K562 (cell line): ENCODE results near the gene RNF152. TPM values are rescaled to one million over a fixed set of nuclear protein-coding genes. Genes with fewer than 3 reads are reported as not detected.

Experiments
- ATAC-seq: fragments of 200-7000 bp; cut with Tn5 transposase; 3 replicates; pipeline ENCODE4 v1.9.1; 2020; ENCODE audit warnings: moderate library complexity
- BruUV-seq: library from RNA; stranded (reverse); fragments of 400-500 nt; replicated peaks from 2 replicates; lab custom pipeline; 2021; lab: Mats Ljungman, UMichigan
- CTCF ChIA-PET: fragments of 300-600 bp; formaldehyde crosslinking; extraction: SDS; loops from one replicate; lab custom pipeline; 2021; ENCODE audit warnings: low intra/inter-chr PET ratio; lab: Yijun Ruan, JAX
- POLR2A ChIA-PET: fragments of 300-600, 350-650 bp; sonication (Branson Sonifier 250); formaldehyde crosslinking; extraction: SDS; loops from one replicate; lab custom pipeline; 2021; ENCODE audit warnings: antibody characterized with exemption, inconsistent platforms; lab: Yijun Ruan, JAX
- DNase-seq, 4 experiments: peaks; one replicate each; pipeline versions ENCODE4 v3.0.0 to v3.0.0-alpha.2; 2011 to 2018; ENCODE audit warnings: low spot score in 3 of 4, mixed read lengths in 3 of 4; ENCODE audit errors: extremely low read depth in 1 of 4
- FAIRE-seq: peaks from 2 replicates; lab custom pipeline; 2011; peaks lifted over from hg19 to GRCh38; lab: Jason Lieb, UNC
- H2AFZ ChIP-seq: 2 replicates; pipeline ENCODE4 v1.6.0; 2011; ENCODE audit warnings: low read depth, low read length, control low read depth, inconsistent platforms
- H3K27ac ChIP-seq: fragments of 200-600 bp; 3 replicates; pipeline ENCODE4 v1.8.0; 2011; ENCODE audit warnings: low read depth, mild to moderate bottlenecking, control low read depth, inconsistent platforms, low read length, moderate library complexity, mixed read lengths; ENCODE audit errors: extremely low read depth
- H3K27me3 ChIP-seq, 2 experiments: fragments of 300-600 bp in 1 of 2; 2 replicates in 1 of 2; 3 replicates in 1 of 2; pipeline versions ENCODE4 v1.6.0 to v1.8.0; 2011; ENCODE audit warnings: inconsistent platforms in 2 of 2, low read length in 2 of 2, mild to moderate bottlenecking in 1 of 2, mixed read lengths in 1 of 2, moderate library complexity in 1 of 2; ENCODE audit not compliant: control insufficient read depth in 2 of 2, insufficient read depth in 2 of 2
- H3K36me3 ChIP-seq: fragments of 300-600 bp; 3 replicates; pipeline ENCODE4 v1.8.0; 2011; ENCODE audit warnings: mild to moderate bottlenecking, low read length, inconsistent platforms; ENCODE audit not compliant: control insufficient read depth, insufficient read depth
- H3K4me1 ChIP-seq, 2 experiments: fragments of 200-600 bp in 1 of 2; replicated peaks in 1 of 2; 2 replicates in 1 of 2; 3 replicates in 1 of 2; pipeline versions ENCODE4 v1.5.1 to v1.8.0; 2011; ENCODE audit warnings: inconsistent platforms in 2 of 2, low read length in 2 of 2, mild to moderate bottlenecking in 1 of 2, mixed read lengths in 1 of 2, moderate library complexity in 1 of 2; ENCODE audit not compliant: control insufficient read depth in 2 of 2, insufficient read depth in 2 of 2
- H3K4me2 ChIP-seq: 2 replicates; pipeline ENCODE4 v1.6.1; 2011; ENCODE audit warnings: low read length, control low read depth, inconsistent platforms, mixed read lengths; ENCODE audit not compliant: insufficient read depth
- H3K4me3 ChIP-seq: fragments of 200-600 bp; sonication (generic), shearing (Covaris generic); 2 replicates; pipeline ENCODE4 v1.5.1; 2016; ENCODE audit warnings: control low read depth, inconsistent platforms
- H3K79me2 ChIP-seq: fragments of 200-600 bp; 3 replicates; pipeline ENCODE4 v1.8.0; 2011; ENCODE audit warnings: low read length, inconsistent platforms; ENCODE audit not compliant: control insufficient read depth, insufficient read depth
- H3K9ac ChIP-seq, 2 experiments: 2 replicates each; pipeline versions ENCODE4 v1.6.0 to v1.6.1; 2011; ENCODE audit warnings: low read depth in 2 of 2, low read length in 2 of 2, control low read depth in 1 of 2, inconsistent platforms in 1 of 2, mild to moderate bottlenecking in 1 of 2, mixed read lengths in 1 of 2; ENCODE audit not compliant: insufficient read depth in 1 of 2
- H3K9me1 ChIP-seq: one replicate; pipeline ENCODE4 v1.6.0; 2011; ENCODE audit warnings: inconsistent platforms, mild to moderate bottlenecking, low read length, moderate library complexity; ENCODE audit not compliant: control insufficient read depth, insufficient read depth
- H3K9me3 ChIP-seq: replicated peaks from 2 replicates; pipeline ENCODE4 v1.5.1; 2011; ENCODE audit warnings: low read depth, low read length, inconsistent platforms; ENCODE audit not compliant: control insufficient read depth, insufficient read depth
- H4K20me1 ChIP-seq: replicated peaks from 2 replicates; pipeline ENCODE4 v1.6.1; 2011; ENCODE audit warnings: low read length, inconsistent platforms, mixed read lengths; ENCODE audit not compliant: control insufficient read depth, insufficient read depth
- CBX2 ChIP-seq: fragments of 200-600 bp; sonication (generic); IDR thresholded peaks from one replicate; pipeline ENCODE4 v1.6.1; 2012; ENCODE audit warnings: mild to moderate bottlenecking, low read length, inconsistent platforms; ENCODE audit not compliant: insufficient read depth, poor library complexity, severe bottlenecking
- ESRRB ChIP-seq: fragments of 250-450 bp; sonication (Bioruptor Pico); IDR thresholded peaks from 2 replicates; pipeline ENCODE4 v1.5.0; 2020; ENCODE audit warnings: mild to moderate bottlenecking, moderate library complexity, borderline replicate concordance
- HDAC1 ChIP-seq, 2 experiments: fragments of 450-650 bp; IDR thresholded peaks; 2 replicates each; pipeline ENCODE4 v1.6.1; 2016 to 2017; ENCODE audit warnings: inconsistent platforms in 1 of 2, mild to moderate bottlenecking in 1 of 2, moderate library complexity in 1 of 2
- LEF1 ChIP-seq: fragments of 450-650 bp; IDR thresholded peaks from 2 replicates; pipeline ENCODE4 v1.6.1; 2016; ENCODE audit warnings: mild to moderate bottlenecking
- SNIP1 ChIP-seq: fragments of 450-650 bp; IDR thresholded peaks from 2 replicates; pipeline ENCODE4 v1.7.1; 2017; ENCODE audit warnings: low read depth, mild to moderate bottlenecking
- ZBTB1 ChIP-seq: sonication (generic); formaldehyde crosslinking; IDR thresholded peaks from 2 replicates; pipeline ENCODE4 v1.8.1; 2023; ENCODE audit warnings: missing genetic modification reagents, low read depth, mild to moderate bottlenecking, borderline replicate concordance
- ZNF263 ChIP-seq: sonication (generic); formaldehyde crosslinking; IDR thresholded peaks from 2 replicates; pipeline ENCODE4 v1.8.0; 2022; ENCODE audit warnings: mild to moderate bottlenecking, missing genetic modification reagents, borderline replicate concordance
- WGBS: fragments of 100-300 bp; shearing (Covaris generic); methylation state at CpG from one replicate; pipeline ENCODE4 v1.1.6; 2016; ENCODE audit warnings: low coverage, mixed read lengths; ENCODE audit not compliant: insufficient coverage; ENCODE audit errors: missing lambda C conversion rate; 5-methylcytosine and 5-hydroxymethylcytosine counted together
- in situ Hi-C: fragments of 300-500 bp; cut with MboI; formaldehyde crosslinking; loops from 4 replicates; pipeline ENCODE4 v1.15.0; 2018; ENCODE audit warnings: inconsistent platforms, mixed read lengths
- intact Hi-C: fragments of 100-400 bp; cut with micrococcal nuclease; formaldehyde crosslinking; loops from 2 replicates; pipeline ENCODE4 v1.14.2; 2022
- polyA plus RNA-seq, 8 experiments: library from polyadenylated mRNA; depleted of rRNA in 4 of 8; stranded (reverse) in 5 of 8; unstranded in 3 of 8; fragments of >200 nt; fragmentation: Nextera tagmentation in 2 of 8; fragmentation: Illumina TruSeq in 1 of 8; extraction: Ambion mirVana in 2 of 8; extraction: Trizol in 1 of 8; gene quantifications; 2 replicates each; pipeline versions ENCODE4 v1.2.1 to v1.2.3, GENCODE V29; 2011 to 2014; ENCODE audit warnings: inconsistent platforms in 1 of 8, missing spikeins in 1 of 8
- total RNA-seq, 7 experiments: library from RNA; depleted of rRNA in 6 of 7; stranded (reverse); fragments of >200 nt in 6 of 7; fragmentation: Illumina TruSeq in 2 of 7; extraction: Trizol in 2 of 7; gene quantifications; 2 replicates each; pipeline versions ENCODE4 v1.2.1 to v1.2.3, GENCODE V29; 2011 to 2021; ENCODE audit warnings: low replicate concordance in 1 of 7
- TF ChIP-seq, protein P1 (sequence below): fragments of 450-650 bp; IDR thresholded peaks from 2 replicates; pipeline ENCODE4 v1.6.1; 2018; ENCODE audit warnings: mild to moderate bottlenecking, low read depth; ENCODE audit not compliant: partially characterized antibody
- TF ChIP-seq, protein P2 (sequence below), 2 experiments: fragments of 450-650 bp in 1 of 2; sonication (generic) in 1 of 2; formaldehyde crosslinking; conservative IDR thresholded peaks; 2 replicates each; pipeline versions ENCODE4 v1.4.0 to v1.8.1; 2020 to 2022; ENCODE audit warnings: mild to moderate bottlenecking in 1 of 2, missing genetic modification reagents in 1 of 2
- TF ChIP-seq, protein P3 (sequence below), 2 experiments: fragments of 450-650 bp in 1 of 2; sonication (generic) in 1 of 2; formaldehyde crosslinking in 1 of 2; IDR thresholded peaks in 1 of 2; conservative IDR thresholded peaks in 1 of 2; 2 replicates each; pipeline versions ENCODE4 v1.6.1 to v1.8.1; 2016 to 2023; ENCODE audit warnings: mild to moderate bottlenecking in 2 of 2, moderate library complexity in 2 of 2, inconsistent platforms in 1 of 2, missing genetic modification reagents in 1 of 2

The RNF152 gene
- total and polyA plus RNA-seq, 9 of the 15 experiments (the other 6 are each of a cell fraction or from before 2014, with no cell fraction given), result 0.04 to 0.05 TPM; not detected in 7

DNA sequence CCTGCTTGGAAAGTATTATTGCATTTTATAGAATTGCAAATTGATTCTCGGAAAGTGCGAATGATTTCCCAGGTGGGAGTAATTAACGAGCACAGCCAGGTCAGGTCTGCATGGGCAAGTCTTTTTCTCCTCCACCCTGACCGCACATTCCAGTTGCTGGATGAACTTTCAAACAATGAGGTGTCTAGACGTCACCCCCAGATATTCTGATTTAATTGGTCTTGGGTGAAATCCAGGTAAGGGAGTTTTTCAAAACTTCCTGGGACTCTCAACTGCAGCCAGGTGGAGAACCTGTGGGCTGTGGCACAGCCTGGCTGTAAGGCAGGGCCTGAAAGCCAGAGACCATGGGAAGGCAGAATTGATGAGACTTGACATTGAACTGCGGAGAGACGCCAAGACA is 15.9 kb upstream of the RNF152 start:
- FAIRE-seq (no peak), ATAC-seq (no peak), DNase-seq (no peak)
- Histone ChIP-seq H3K79me2 (no peaks in the 10 kb centered on the region), H3K27ac (no peak overlapping the region), H4K20me1 (no peaks in the 10 kb centered on the region), H3K4me2 (no peak overlapping the region), H3K4me3 (no peak overlapping the region), H3K9me3 (no peaks in the 10 kb centered on the region), H3K36me3 (no peaks in the 10 kb centered on the region), H3K9me1 (no peaks in the 10 kb centered on the region), H2AFZ (no peak overlapping the region), H3K27me3 (no peaks in the 10 kb centered on the region), H3K4me1 (no peaks in the 10 kb centered on the region), H3K9ac (no peak overlapping the region)
- BruUV-seq, result no TSS peak
- WGBS, result 2% methylated on average over 5 of the region's 7 CpGs
- intact Hi-C loops, result no loop called here
- in situ Hi-C loops, result no loop called here
- POLR2A ChIA-PET, result no interaction called here
- TF ChIP-seq HDAC1 (IDR thresholded peaks at IDR 0.05) (no peak), ZNF263 (no peak), ESRRB (CRISPR knock-in tag) (no peak), ZBTB1 (CRISPR knock-in tag) (no peak), LEF1 (no peak), SNIP1 (no peak), CBX2 (no peak)
- TF ChIP-seq, protein P1, sequence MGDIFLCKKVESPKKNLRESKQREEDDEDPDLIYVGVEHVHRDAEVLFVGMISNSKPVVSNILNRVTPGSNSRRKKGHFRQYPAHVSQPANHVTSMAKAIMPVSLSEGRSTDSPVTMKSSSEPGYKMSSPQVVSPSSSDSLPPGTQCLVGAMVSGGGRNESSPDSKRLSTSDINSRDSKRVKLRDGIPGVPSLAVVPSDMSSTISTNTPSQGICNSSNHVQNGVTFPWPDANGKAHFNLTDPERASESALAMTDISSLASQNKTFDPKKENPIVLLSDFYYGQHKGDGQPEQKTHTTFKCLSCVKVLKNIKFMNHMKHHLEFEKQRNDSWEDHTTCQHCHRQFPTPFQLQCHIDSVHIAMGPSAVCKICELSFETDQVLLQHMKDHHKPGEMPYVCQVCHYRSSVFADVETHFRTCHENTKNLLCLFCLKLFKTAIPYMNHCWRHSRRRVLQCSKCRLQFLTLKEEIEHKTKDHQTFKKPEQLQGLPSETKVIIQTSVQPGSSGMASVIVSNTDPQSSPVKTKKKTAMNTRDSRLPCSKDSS, result no peak
- TF ChIP-seq, protein P2, sequence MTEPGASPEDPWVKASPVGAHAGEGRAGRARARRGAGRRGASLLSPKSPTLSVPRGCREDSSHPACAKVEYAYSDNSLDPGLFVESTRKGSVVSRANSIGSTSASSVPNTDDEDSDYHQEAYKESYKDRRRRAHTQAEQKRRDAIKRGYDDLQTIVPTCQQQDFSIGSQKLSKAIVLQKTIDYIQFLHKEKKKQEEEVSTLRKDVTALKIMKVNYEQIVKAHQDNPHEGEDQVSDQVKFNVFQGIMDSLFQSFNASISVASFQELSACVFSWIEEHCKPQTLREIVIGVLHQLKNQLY (CRISPR knock-in tag; conservative IDR thresholded peaks at IDR 0.05), result no peak
- TF ChIP-seq, protein P3, sequence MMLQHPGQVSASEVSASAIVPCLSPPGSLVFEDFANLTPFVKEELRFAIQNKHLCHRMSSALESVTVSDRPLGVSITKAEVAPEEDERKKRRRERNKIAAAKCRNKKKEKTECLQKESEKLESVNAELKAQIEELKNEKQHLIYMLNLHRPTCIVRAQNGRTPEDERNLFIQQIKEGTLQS (IDR thresholded peaks at IDR 0.05), result no peak
- TF ChIP-seq, protein P3 (CRISPR knock-in tag; conservative IDR thresholded peaks at IDR 0.05), result no peak
- CTCF ChIA-PET, result no interaction called here
